Measurements from ENCODE around the gene NAP1L1.

DNA sequence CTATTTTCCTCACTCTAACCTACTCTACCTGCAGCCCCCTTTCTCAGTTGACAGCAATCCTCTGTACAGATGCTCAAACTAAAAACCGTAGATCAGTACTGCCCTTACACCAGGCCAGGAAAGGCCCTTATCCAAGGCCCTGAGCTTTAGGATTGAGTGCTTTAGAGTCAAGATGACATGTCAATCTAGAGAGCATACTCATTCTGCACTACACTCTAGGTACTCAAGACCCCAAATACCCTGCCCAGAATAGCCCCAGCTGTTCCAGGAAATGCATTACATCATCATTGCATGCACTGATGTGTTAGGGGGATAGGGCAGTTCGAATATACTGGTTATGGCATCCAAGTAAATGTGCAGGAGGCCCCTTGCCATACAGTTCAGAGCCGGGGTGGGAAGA is 49.4 kb downstream of the NAP1L1 start:
- no peak for TF ChIP-seq CTCF (IDR thresholded peaks at IDR 0.05 in 4 of 5, conservative IDR thresholded peaks at IDR 0.05 in 1 of 5)
- TF ChIP-seq POLR2A (IDR thresholded peaks at IDR 0.05): no peak
